Ishikawa (cell line): ENCODE data around the gene DPP4.

Source experiments
- CREB1 ChIP-seq: IDR thresholded peaks from 2 replicates; pipeline ENCODE4 v1.6.1; 2012; ENCODE audit warnings: low read depth
- EGR1 ChIP-seq: IDR thresholded peaks from 2 replicates; pipeline ENCODE4 v1.6.1; 2012
- EP300 ChIP-seq: IDR thresholded peaks from 2 replicates; pipeline ENCODE4 v1.6.1; 2012; ENCODE audit warnings: borderline replicate concordance
- FOXM1 ChIP-seq: IDR thresholded peaks from 2 replicates; pipeline ENCODE4 v1.6.1; 2012; ENCODE audit warnings: low read depth, borderline replicate concordance
- MAX ChIP-seq: IDR thresholded peaks from 2 replicates; pipeline ENCODE4 v1.6.1; 2012
- NFIC ChIP-seq: IDR thresholded peaks from 2 replicates; pipeline ENCODE4 v1.6.1; 2012
- RAD21 ChIP-seq: IDR thresholded peaks from 2 replicates; pipeline ENCODE4 v1.6.1; 2012; ENCODE audit warnings: low read depth
- REST ChIP-seq: IDR thresholded peaks from 2 replicates; pipeline ENCODE4 v1.6.1; 2012; ENCODE audit warnings: low read depth, mild to moderate bottlenecking
- TAF1 ChIP-seq: IDR thresholded peaks from 2 replicates; pipeline ENCODE4 v1.6.1; 2012; ENCODE audit warnings: low read depth, mild to moderate bottlenecking
- TEAD4 ChIP-seq: IDR thresholded peaks from 2 replicates; pipeline ENCODE4 v1.6.1; 2012
- YY1 ChIP-seq: IDR thresholded peaks from 2 replicates; pipeline ENCODE4 v1.6.1; 2012; ENCODE audit warnings: low read depth

GRCh38 chr2:162107361-162107901 is 33.4 kb upstream of the DPP4 start:
- TF ChIP-seq FOXM1: no peak
- TF ChIP-seq CREB1: no peak
- no peak for TF ChIP-seq MAX
- no peak for TF ChIP-seq TAF1
- TF ChIP-seq REST: no peak
- TF ChIP-seq YY1: no peak
- TF ChIP-seq EP300: no peak
- TF ChIP-seq TEAD4: no peak
- no peak for TF ChIP-seq RAD21
- TF ChIP-seq EGR1: no peak
- TF ChIP-seq NFIC: no peak
